ENCODE results near the gene SEMA3C. TPM values are rescaled to one million over a fixed set of nuclear protein-coding genes. Genes with fewer than 3 reads are reported as not detected.

The SEMA3C gene
- total RNA-seq, 1 donor from 2014 or later, result 91.3 TPM

GRCh38 chr7:80779456-80779855 is 139.4 kb downstream of the SEMA3C start:
- H3K36me3 Mint-ChIP-seq (ENCODE audit: unreplicated experiment), result no peaks in the 10 kb centered on the region
- H3K27me3 Mint-ChIP-seq (ENCODE audit: unreplicated experiment), result no peaks in the 10 kb centered on the region
- H3K4me1 Mint-ChIP-seq (ENCODE audit: low read depth, unreplicated experiment), result peaks cover 1% of the 10 kb centered on the region
- no peak for TF ChIP-seq CTCF (IDR thresholded peaks at IDR 0.05; ENCODE audit: partially characterized antibody, unreplicated experiment)
- H3K4me3 Mint-ChIP-seq (ENCODE audit: unreplicated experiment), result no peak overlapping the region
- H3K9me3 Mint-ChIP-seq (ENCODE audit: unreplicated experiment), result no peaks in the 10 kb centered on the region
- no peak for DNase-seq
- no peak overlapping the region for H3K27ac Mint-ChIP-seq (ENCODE audit: unreplicated experiment)

- Mint-ChIP-seq H3K9me3 (ENCODE audit: unreplicated experiment) (no peaks in the 10 kb centered on the region), H3K27me3 (ENCODE audit: unreplicated experiment) (no peaks in the 10 kb centered on the region), H3K27ac (ENCODE audit: unreplicated experiment) (peak overlapping the region; percentile 4), H3K36me3 (ENCODE audit: unreplicated experiment) (no peaks in the 10 kb centered on the region), H3K4me3 (ENCODE audit: unreplicated experiment) (no peak overlapping the region), H3K4me1 (ENCODE audit: low read depth, unreplicated experiment) (peaks cover 17% of the 10 kb centered on the region)
- TF ChIP-seq CTCF (IDR thresholded peaks at IDR 0.05; ENCODE audit: partially characterized antibody, unreplicated experiment), result no peak
- no peak for DNase-seq
Observed at GRCh38 chr7:80775897-80776296, 143.0 kb downstream of the SEMA3C start.

- peaks cover under 1% of the 10 kb centered on the region for H3K9me3 Mint-ChIP-seq (ENCODE audit: unreplicated experiment)
- H3K27me3 Mint-ChIP-seq (ENCODE audit: unreplicated experiment), result no peaks in the 10 kb centered on the region
- H3K27ac Mint-ChIP-seq (ENCODE audit: unreplicated experiment), result no peak overlapping the region
- peaks cover 17% of the 10 kb centered on the region for H3K4me1 Mint-ChIP-seq (ENCODE audit: low read depth, unreplicated experiment)
- no peaks in the 10 kb centered on the region for H3K36me3 Mint-ChIP-seq (ENCODE audit: unreplicated experiment)
- no peak for DNase-seq
- TF ChIP-seq CTCF (IDR thresholded peaks at IDR 0.05; ENCODE audit: partially characterized antibody, unreplicated experiment), result no peak
- H3K4me3 Mint-ChIP-seq (ENCODE audit: unreplicated experiment), result no peak overlapping the region
Observed at GRCh38 chr7:80775482-80775881, 143.4 kb downstream of the SEMA3C start.

- H3K27me3 Mint-ChIP-seq (ENCODE audit: unreplicated experiment), result no peaks in the 10 kb centered on the region
- peaks cover 3% of the 10 kb centered on the region for H3K9me3 Mint-ChIP-seq (ENCODE audit: unreplicated experiment)
- no peak overlapping the region for H3K27ac Mint-ChIP-seq (ENCODE audit: unreplicated experiment)
- DNase-seq, result no peak
- no peaks in the 10 kb centered on the region for H3K36me3 Mint-ChIP-seq (ENCODE audit: unreplicated experiment)
- no peak overlapping the region for H3K4me3 Mint-ChIP-seq (ENCODE audit: unreplicated experiment)
- H3K4me1 Mint-ChIP-seq (ENCODE audit: low read depth, unreplicated experiment), result peaks cover 17% of the 10 kb centered on the region
- TF ChIP-seq CTCF (IDR thresholded peaks at IDR 0.05; ENCODE audit: partially characterized antibody, unreplicated experiment), result no peak
Observed at GRCh38 chr7:80774843-80775242, 144.0 kb downstream of the SEMA3C start.

- H3K4me3 Mint-ChIP-seq (ENCODE audit: unreplicated experiment), result no peak overlapping the region
- H3K27me3 Mint-ChIP-seq (ENCODE audit: unreplicated experiment), result no peaks in the 10 kb centered on the region
- H3K36me3 Mint-ChIP-seq (ENCODE audit: unreplicated experiment), result no peaks in the 10 kb centered on the region
- no peak for DNase-seq
- peaks cover 17% of the 10 kb centered on the region for H3K4me1 Mint-ChIP-seq (ENCODE audit: low read depth, unreplicated experiment)
- H3K27ac Mint-ChIP-seq (ENCODE audit: unreplicated experiment), result no peak overlapping the region
- no peak for TF ChIP-seq CTCF (IDR thresholded peaks at IDR 0.05; ENCODE audit: partially characterized antibody, unreplicated experiment)
- H3K9me3 Mint-ChIP-seq (ENCODE audit: unreplicated experiment), result peaks cover 3% of the 10 kb centered on the region
Observed at GRCh38 chr7:80773787-80774508, 144.9 kb downstream of the SEMA3C start.

Data from glutamatergic neuron (in vitro differentiated cells).